ENCODE measurements around the gene BLVRA.

GRCh38 chr7:43727003-43727402, 31.5 kb upstream of the BLVRA start:
- TF ChIP-seq CTCF (IDR thresholded peaks at IDR 0.05), result no peak
- no peak for TF ChIP-seq POLR2A (IDR thresholded peaks at IDR 0.05)

Data from uterus (tissue), 2 donors.